Sigmoid colon (tissue), 4 donors: ENCODE measurements around the gene SLAMF1.

Source experiments
- CTCF ChIP-seq, 4 experiments: fragments of 450-650 bp in 3 of 4; fragments of 200-600 bp in 1 of 4; IDR thresholded peaks; one replicate each; pipeline ENCODE4 v1.5.1; 2016 to 2019; ENCODE audit warnings: antibody characterized with exemption in 4 of 4, mild to moderate bottlenecking in 3 of 4, moderate library complexity in 2 of 4
- EP300 ChIP-seq, 4 donors: sonication (generic); formaldehyde crosslinking; IDR thresholded peaks; one replicate each; pipeline ENCODE4 v1.6.1; 2017; ENCODE audit warnings: antibody characterized with exemption in 4 of 4
- POLR2A ChIP-seq, 2 donors: fragments of 450-650 bp; IDR thresholded peaks; one replicate each; pipeline ENCODE4 v1.6.1; 2016; ENCODE audit warnings: antibody characterized with exemption in 2 of 2, mild to moderate bottlenecking in 2 of 2, moderate library complexity in 2 of 2
- POLR2AphosphoS5 ChIP-seq, 4 donors: sonication (generic); formaldehyde crosslinking; IDR thresholded peaks; one replicate each; pipeline ENCODE4 v1.6.1; 2017; ENCODE audit warnings: antibody characterized with exemption in 4 of 4

- TF ChIP-seq POLR2A (IDR thresholded peaks at IDR 0.05) (no peak), CTCF (IDR thresholded peaks at IDR 0.05) (no peak), POLR2AphosphoS5 (IDR thresholded peaks at IDR 0.05) (no peak), EP300 (IDR thresholded peaks at IDR 0.05) (no peak)
These were observed 24.2 kb downstream of the SLAMF1 start for GRCh38 chr1:160622501-160623226.
